Loucy (cell line): ENCODE measurements around the gene ATP8A2.

Experiments
- H2AFZ ChIP-seq: fragments of 200-600 bp; sonication (generic); 2 replicates; pipeline ENCODE4 v1.6.0; 2016; ENCODE audit warnings: antibody characterized with exemption, mild to moderate bottlenecking, low read length, moderate library complexity
- H3F3A ChIP-seq: fragments of 200-600 bp; 2 replicates; pipeline ENCODE4 v1.6.0; 2016; ENCODE audit warnings: antibody characterized with exemption, low read depth, mild to moderate bottlenecking
- H3K27me3 ChIP-seq: fragments of 200-600 bp; sonication (generic); 2 replicates; pipeline ENCODE4 v1.6.1; 2014; ENCODE audit warnings: low read length, mild to moderate bottlenecking; ENCODE audit not compliant: insufficient read depth, poor library complexity, severe bottlenecking
- H3K36me3 ChIP-seq: fragments of 200-600 bp; sonication (generic); 2 replicates; pipeline ENCODE4 v1.6.1; 2016; ENCODE audit warnings: low read length; ENCODE audit not compliant: insufficient read depth
- H3K4me1 ChIP-seq: fragments of 200-600 bp; sonication (generic); 2 replicates; pipeline ENCODE4 v1.5.1; 2014; ENCODE audit warnings: low read length, mild to moderate bottlenecking; ENCODE audit not compliant: insufficient read depth, poor library complexity, severe bottlenecking
- H3K4me2 ChIP-seq: fragments of 200-600 bp; sonication (generic); 2 replicates; pipeline ENCODE4 v1.6.0; 2014; ENCODE audit warnings: antibody characterized with exemption, low read length, low read depth, mild to moderate bottlenecking; ENCODE audit not compliant: poor library complexity, severe bottlenecking
- H3K4me3 ChIP-seq: fragments of 200-600 bp; sonication (generic); 2 replicates; pipeline ENCODE4 v1.5.1; 2014; ENCODE audit warnings: low read length, mild to moderate bottlenecking, mixed read lengths; ENCODE audit not compliant: poor library complexity, severe bottlenecking
- H3K79me2 ChIP-seq: fragments of 200-600 bp; sonication (generic); 2 replicates; pipeline ENCODE4 v1.6.1; 2014; ENCODE audit warnings: low read length; ENCODE audit not compliant: insufficient read depth
- H3K9ac ChIP-seq: fragments of 200-600 bp; sonication (generic); 2 replicates; pipeline ENCODE4 v1.6.0; 2014; ENCODE audit warnings: mild to moderate bottlenecking, low read depth, low read length, moderate library complexity; ENCODE audit not compliant: poor library complexity, severe bottlenecking
- H3K9me2 ChIP-seq: fragments of 200-600 bp; sonication (generic); replicated peaks from 2 replicates; pipeline ENCODE4 v1.6.1; 2016; ENCODE audit warnings: low read depth, low read length, mixed read lengths
- H3K9me3 ChIP-seq: fragments of 200-600 bp; sonication (generic); 2 replicates; pipeline ENCODE4 v1.6.1; 2014; ENCODE audit warnings: mild to moderate bottlenecking, antibody characterized with exemption, low read length, low read depth; ENCODE audit not compliant: insufficient read depth
- H4K20me1 ChIP-seq: fragments of 200-600 bp; sonication (generic); 2 replicates; pipeline ENCODE4 v1.6.0; 2014; ENCODE audit warnings: antibody characterized with exemption, low read length, mild to moderate bottlenecking; ENCODE audit not compliant: insufficient read depth, poor library complexity, severe bottlenecking
- EZH2phosphoT487 ChIP-seq: fragments of 200-600 bp; IDR thresholded peaks from 2 replicates; pipeline ENCODE4 v1.6.1; 2018; ENCODE audit warnings: antibody characterized with exemption, mild to moderate bottlenecking, moderate library complexity, borderline replicate concordance
- TF ChIP-seq, protein P1 (sequence below): fragments of 200-600 bp; sonication (generic); conservative IDR thresholded peaks from 2 replicates; pipeline ENCODE4 v1.5.1; 2014; ENCODE audit warnings: mild to moderate bottlenecking, antibody characterized with exemption, low read length

Gene ATP8A2

DNA sequence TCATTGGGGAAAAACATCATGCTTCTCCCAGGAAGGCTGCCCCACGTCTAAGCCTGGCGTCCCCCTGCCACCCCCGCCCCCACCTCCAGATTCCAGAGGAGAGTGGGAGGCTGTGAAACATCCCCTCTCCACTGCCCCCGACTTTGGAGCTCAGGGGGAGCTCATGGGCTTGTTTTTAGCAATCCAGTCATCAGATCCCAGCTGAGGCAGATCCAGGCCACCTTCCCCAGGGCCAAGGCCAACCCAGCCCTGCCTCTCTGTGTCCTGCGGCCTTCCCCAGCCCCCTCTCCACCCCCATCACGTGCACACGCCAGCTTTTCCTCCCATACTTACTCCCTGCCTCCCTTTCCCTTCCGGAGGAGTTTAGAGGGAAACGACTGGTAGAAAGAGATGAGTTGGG is 641.2 kb downstream of the ATP8A2 start:
- H3K27me3 ChIP-seq, result no peaks in the 10 kb centered on the region
- H2AFZ ChIP-seq, result 0 out of 2 replicates have a peak overlapping the region, but pooled peaks have one; percentile 86
- peaks cover 18% of the 10 kb centered on the region; the same call in 1 of the 2 replicates for H3K79me2 ChIP-seq
- H3K4me1 ChIP-seq, result peaks cover 38% of the 10 kb centered on the region
- no peaks in the 10 kb centered on the region for H3F3A ChIP-seq
- H3K9me2 ChIP-seq, result no peaks in the 10 kb centered on the region
- H3K9me3 ChIP-seq, result no peaks in the 10 kb centered on the region; the same call in none of the 2 replicates
- no peaks in the 10 kb centered on the region for H3K36me3 ChIP-seq
- H3K9ac ChIP-seq, result peak overlapping the region; percentile 78
- peak overlapping the region; percentile 84 for H3K4me3 ChIP-seq
- H3K4me2 ChIP-seq, result peak overlapping the region; percentile 84
- no peak for TF ChIP-seq EZH2phosphoT487
- TF ChIP-seq, protein P1, sequence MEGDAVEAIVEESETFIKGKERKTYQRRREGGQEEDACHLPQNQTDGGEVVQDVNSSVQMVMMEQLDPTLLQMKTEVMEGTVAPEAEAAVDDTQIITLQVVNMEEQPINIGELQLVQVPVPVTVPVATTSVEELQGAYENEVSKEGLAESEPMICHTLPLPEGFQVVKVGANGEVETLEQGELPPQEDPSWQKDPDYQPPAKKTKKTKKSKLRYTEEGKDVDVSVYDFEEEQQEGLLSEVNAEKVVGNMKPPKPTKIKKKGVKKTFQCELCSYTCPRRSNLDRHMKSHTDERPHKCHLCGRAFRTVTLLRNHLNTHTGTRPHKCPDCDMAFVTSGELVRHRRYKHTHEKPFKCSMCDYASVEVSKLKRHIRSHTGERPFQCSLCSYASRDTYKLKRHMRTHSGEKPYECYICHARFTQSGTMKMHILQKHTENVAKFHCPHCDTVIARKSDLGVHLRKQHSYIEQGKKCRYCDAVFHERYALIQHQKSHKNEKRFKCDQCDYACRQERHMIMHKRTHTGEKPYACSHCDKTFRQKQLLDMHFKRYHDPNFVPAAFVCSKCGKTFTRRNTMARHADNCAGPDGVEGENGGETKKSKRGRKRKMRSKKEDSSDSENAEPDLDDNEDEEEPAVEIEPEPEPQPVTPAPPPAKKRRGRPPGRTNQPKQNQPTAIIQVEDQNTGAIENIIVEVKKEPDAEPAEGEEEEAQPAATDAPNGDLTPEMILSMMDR, result no peak
- no peaks in the 10 kb centered on the region for H4K20me1 ChIP-seq

DNA sequence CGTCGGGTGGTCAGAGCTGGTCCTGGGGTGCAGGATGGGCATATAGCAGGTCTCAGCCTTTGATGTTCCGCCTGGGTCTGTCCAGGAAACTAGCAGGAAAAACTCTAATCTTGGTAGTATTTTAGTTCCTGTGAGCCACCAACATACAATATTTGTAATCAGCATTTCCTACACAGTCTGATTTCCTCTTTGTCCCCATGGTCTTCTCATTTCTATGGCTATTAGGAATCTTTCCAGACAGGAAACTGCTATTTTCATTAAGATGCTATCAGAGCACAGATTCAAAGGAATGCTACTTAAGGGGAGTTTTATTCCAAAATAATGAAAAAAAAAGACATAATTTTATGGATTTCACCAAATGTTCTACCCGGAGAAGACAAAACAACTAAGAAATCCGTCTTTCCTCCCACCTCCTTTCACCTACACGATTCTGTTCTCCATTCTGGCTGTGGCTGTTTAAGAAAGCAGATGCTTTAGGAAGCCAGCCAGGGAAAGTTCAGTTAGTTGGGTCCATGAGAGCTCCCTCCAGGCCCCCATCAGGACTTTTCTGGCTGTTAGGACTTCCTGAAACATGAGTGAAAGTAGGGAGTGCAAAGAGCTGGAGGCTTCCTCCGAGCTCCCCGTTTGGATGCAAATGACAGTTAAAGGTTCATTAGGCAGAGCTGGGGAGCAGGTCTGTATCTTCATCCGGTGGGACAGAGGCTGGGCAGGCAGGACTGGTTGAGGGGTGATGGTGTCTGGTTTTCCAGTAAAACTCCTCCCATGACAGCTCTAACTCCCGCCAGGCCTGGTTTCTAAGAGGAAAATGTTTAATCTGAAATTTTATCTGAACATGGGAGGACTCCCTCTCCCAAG is 643.7 kb downstream of the ATP8A2 start:
- H3K9me2 ChIP-seq, result no peaks in the 10 kb centered on the region
- no peaks in the 10 kb centered on the region for H3K27me3 ChIP-seq
- H3K9ac ChIP-seq, result no peak overlapping the region
- peaks cover 61% of the 10 kb centered on the region for H3K4me1 ChIP-seq
- no peak overlapping the region for H2AFZ ChIP-seq
- H3K36me3 ChIP-seq, result no peaks in the 10 kb centered on the region
- no peaks in the 10 kb centered on the region; the same call in none of the 2 replicates for H3K9me3 ChIP-seq
- H3K4me3 ChIP-seq, result no peak overlapping the region
- peaks cover 18% of the 10 kb centered on the region; the same call in 1 of the 2 replicates for H3K79me2 ChIP-seq
- no peaks in the 10 kb centered on the region for H4K20me1 ChIP-seq
- 0 out of 2 replicates have a peak, but pooled peaks cover 4% of the 10 kb centered on the region for H3F3A ChIP-seq
- peak overlapping the region; percentile 13 for H3K4me2 ChIP-seq
- TF ChIP-seq, protein P1, result no peak
- no peak for TF ChIP-seq EZH2phosphoT487

DNA sequence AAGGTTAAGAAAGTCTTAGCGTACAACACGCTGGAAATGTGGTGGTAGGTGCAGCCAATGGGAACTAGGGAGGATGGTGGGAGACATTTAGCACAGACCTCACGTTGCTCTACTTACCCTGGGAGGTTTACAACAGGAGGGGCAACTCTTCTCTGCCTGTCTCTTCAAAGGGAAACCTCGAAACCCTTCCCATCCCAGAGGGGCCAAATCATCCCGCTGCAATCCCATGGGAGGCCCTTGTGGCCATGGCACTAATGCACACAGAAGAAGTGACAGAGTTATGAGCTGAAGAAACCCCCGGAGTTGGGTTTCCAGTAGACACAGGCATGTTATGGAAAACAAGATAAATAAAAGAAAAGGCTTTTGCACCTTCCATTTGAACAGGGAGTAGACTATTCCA is 644.4 kb downstream of the ATP8A2 start:
- no peaks in the 10 kb centered on the region for H3K36me3 ChIP-seq
- no peak for TF ChIP-seq EZH2phosphoT487
- TF ChIP-seq, protein P1, result no peak

More for the DNA sequence above, 644.4 kb downstream of the ATP8A2 start:
- Histone ChIP-seq H3K4me1 (peaks cover 67% of the 10 kb centered on the region), H3K4me2 (peak overlapping the region; percentile 13), H3K9ac (no peak overlapping the region), H3K9me2 (no peaks in the 10 kb centered on the region), H3K79me2 (peaks cover 18% of the 10 kb centered on the region; the same call in 1 of the 2 replicates), H3K4me3 (no peak overlapping the region), H3K9me3 (no peaks in the 10 kb centered on the region; the same call in none of the 2 replicates), H3F3A (0 out of 2 replicates have a peak, but pooled peaks cover 4% of the 10 kb centered on the region), H4K20me1 (no peaks in the 10 kb centered on the region), H2AFZ (no peak overlapping the region), H3K27me3 (no peaks in the 10 kb centered on the region)
